Breast epithelium (tissue), 3 donors: ENCODE results near the gene FUNDC2.

ENCODE experiments used
- POLR2A ChIP-seq: fragments of 450-650 bp; IDR thresholded peaks from one replicate; pipeline ENCODE4 v1.6.1; 2016; ENCODE audit warnings: antibody characterized with exemption, mild to moderate bottlenecking, moderate library complexity
- TF ChIP-seq, protein P1 (sequence below), 3 donors: fragments of 450-650 bp; IDR thresholded peaks; one replicate each; pipeline ENCODE4 v1.5.1; 2016 to 2017; ENCODE audit warnings: antibody characterized with exemption in 3 of 3, mild to moderate bottlenecking in 3 of 3, moderate library complexity in 3 of 3

GRCh38 chrX:155070975-155071693, 44.5 kb downstream of the FUNDC2 start, which contains the start of the genes BRCC3, CMC4 and MTCP1:
- TF ChIP-seq, protein P1, sequence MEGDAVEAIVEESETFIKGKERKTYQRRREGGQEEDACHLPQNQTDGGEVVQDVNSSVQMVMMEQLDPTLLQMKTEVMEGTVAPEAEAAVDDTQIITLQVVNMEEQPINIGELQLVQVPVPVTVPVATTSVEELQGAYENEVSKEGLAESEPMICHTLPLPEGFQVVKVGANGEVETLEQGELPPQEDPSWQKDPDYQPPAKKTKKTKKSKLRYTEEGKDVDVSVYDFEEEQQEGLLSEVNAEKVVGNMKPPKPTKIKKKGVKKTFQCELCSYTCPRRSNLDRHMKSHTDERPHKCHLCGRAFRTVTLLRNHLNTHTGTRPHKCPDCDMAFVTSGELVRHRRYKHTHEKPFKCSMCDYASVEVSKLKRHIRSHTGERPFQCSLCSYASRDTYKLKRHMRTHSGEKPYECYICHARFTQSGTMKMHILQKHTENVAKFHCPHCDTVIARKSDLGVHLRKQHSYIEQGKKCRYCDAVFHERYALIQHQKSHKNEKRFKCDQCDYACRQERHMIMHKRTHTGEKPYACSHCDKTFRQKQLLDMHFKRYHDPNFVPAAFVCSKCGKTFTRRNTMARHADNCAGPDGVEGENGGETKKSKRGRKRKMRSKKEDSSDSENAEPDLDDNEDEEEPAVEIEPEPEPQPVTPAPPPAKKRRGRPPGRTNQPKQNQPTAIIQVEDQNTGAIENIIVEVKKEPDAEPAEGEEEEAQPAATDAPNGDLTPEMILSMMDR (IDR thresholded peaks at IDR 0.05): no peak
- peak; percentile 36 for TF ChIP-seq POLR2A
